HepG2 (cell line): ENCODE measurements around the gene PDE3A. TPM values are rescaled to one million over a fixed set of nuclear protein-coding genes. Genes with fewer than 3 reads are reported as not detected.

Experiments
- ATAC-seq: fragments of 200-7000 bp; cut with Tn5 transposase; 3 replicates; pipeline ENCODE4 v1.9.1; 2020; ENCODE audit warnings: mild to moderate bottlenecking, moderate library complexity
- BruUV-seq: library from RNA; stranded (reverse); fragments of 400-500 nt; replicated peaks from 2 replicates; lab custom pipeline; 2021; lab: Mats Ljungman, UMichigan
- CTCF ChIA-PET: fragments of 300-600 bp; formaldehyde crosslinking; extraction: SDS; loops from one replicate; lab custom pipeline; 2021; ENCODE audit warnings: low total read pairs, inconsistent platforms, low intra/inter-chr PET ratio; lab: Yijun Ruan, JAX
- POLR2A ChIA-PET: fragments of 350-600 bp; sonication (Branson Sonifier 250); formaldehyde crosslinking; loops from one replicate; lab custom pipeline; 2020; ENCODE audit warnings: antibody characterized with exemption, inconsistent platforms; lab: Yijun Ruan, JAX
- DNase-seq: peaks from one replicate; pipeline ENCODE4 v3.0.0-alpha.2; 2015; ENCODE audit warnings: low spot score
- FAIRE-seq: peaks from 3 replicates; lab custom pipeline; 2011; peaks lifted over from hg19 to GRCh38; lab: Jason Lieb, UNC
- H2AFZ ChIP-seq: one replicate; pipeline ENCODE4 v1.6.1; 2011; ENCODE audit warnings: low read length, inconsistent platforms
- H3K27ac ChIP-seq: fragments of 300-600 bp; 3 replicates; pipeline ENCODE4 v1.8.0; 2011; ENCODE audit warnings: mixed run types, mild to moderate bottlenecking, mixed read lengths, low read length, inconsistent platforms; ENCODE audit not compliant: insufficient read depth; ENCODE audit errors: extremely low read length
- H3K27me3 ChIP-seq, 2 experiments: fragments of 200-600 bp in 1 of 2; 2 replicates in 1 of 2; 3 replicates in 1 of 2; pipeline versions ENCODE4 v1.6.0 to v1.8.0; 2011; ENCODE audit warnings: low read length in 2 of 2, mild to moderate bottlenecking in 2 of 2, moderate library complexity in 2 of 2, inconsistent platforms in 1 of 2; ENCODE audit not compliant: insufficient read depth in 2 of 2, control insufficient read depth in 1 of 2
- H3K36me3 ChIP-seq, 2 experiments: fragments of 200-600 bp in 1 of 2; replicated peaks in 1 of 2; 2 replicates in 1 of 2; 3 replicates in 1 of 2; pipeline versions ENCODE4 v1.5.1 to v1.8.0; 2011; ENCODE audit warnings: low read length in 2 of 2, inconsistent platforms in 1 of 2; ENCODE audit not compliant: insufficient read depth in 2 of 2, control insufficient read depth in 1 of 2
- H3K4me1 ChIP-seq: 2 replicates; pipeline ENCODE4 v1.5.1; 2012; ENCODE audit warnings: low read length, inconsistent platforms; ENCODE audit not compliant: insufficient read depth
- H3K4me2 ChIP-seq: 2 replicates; pipeline ENCODE4 v1.6.0; 2011; ENCODE audit warnings: low read depth, low read length, inconsistent platforms
- H3K4me3 ChIP-seq, 3 experiments: fragments of 200-600 bp in 1 of 3; sonication (generic), shearing (Covaris generic) in 1 of 3; replicated peaks in 1 of 3; 2 replicates each; pipeline ENCODE4 v1.5.1; 2011 to 2016; ENCODE audit warnings: low read length in 3 of 3, inconsistent platforms in 2 of 3, low read depth in 2 of 3, mild to moderate bottlenecking in 2 of 3, control low read depth in 1 of 3, mixed read lengths in 1 of 3; ENCODE audit not compliant: insufficient read depth in 1 of 3
- H3K79me2 ChIP-seq: one replicate; pipeline ENCODE4 v1.6.1; 2011; ENCODE audit warnings: low read length, inconsistent platforms; ENCODE audit not compliant: insufficient read depth
- H3K9ac ChIP-seq: 2 replicates; pipeline ENCODE4 v1.6.0; 2011; ENCODE audit warnings: mild to moderate bottlenecking, low read depth, low read length, inconsistent platforms; ENCODE audit not compliant: insufficient read depth
- H3K9me3 ChIP-seq: 2 replicates; pipeline ENCODE4 v1.5.1; 2012; ENCODE audit warnings: mild to moderate bottlenecking, low read length
- H4K20me1 ChIP-seq: 2 replicates; pipeline ENCODE4 v1.6.0; 2011; ENCODE audit warnings: inconsistent platforms, mild to moderate bottlenecking, low read length, moderate library complexity; ENCODE audit not compliant: insufficient read depth
- HNRNPUL1 ChIP-seq: fragments of 200-400 bp; formaldehyde crosslinking; IDR thresholded peaks from 2 replicates; pipeline ENCODE4 v1.6.1; 2017; ENCODE audit warnings: low read depth, mild to moderate bottlenecking, low read length, moderate library complexity
- ISL2 ChIP-seq: sonication (generic); formaldehyde crosslinking; IDR thresholded peaks from 2 replicates; pipeline ENCODE4 v1.5.0; 2020; ENCODE audit warnings: missing genetic modification reagents
- ZNF12 ChIP-seq: sonication (generic); formaldehyde crosslinking; IDR thresholded peaks from 2 replicates; pipeline ENCODE4 v1.5.0; 2020; ENCODE audit warnings: missing genetic modification reagents
- WGBS: methylation state at CpG from one replicate; pipeline ENCODE4 v1.1.6; 2017; ENCODE audit warnings: low lambda C conversion rate; 5-methylcytosine and 5-hydroxymethylcytosine counted together
- in situ Hi-C: cut with HindIII; loops from 2 replicates; pipeline ENCODE4 v1.10.0; 2017; ENCODE audit warnings: low pct_unique_long_range_greater_than_20kb; ENCODE audit not compliant: extremely low pct_ligation_motif_present
- intact Hi-C: fragments of 100-400 bp; cut with micrococcal nuclease; formaldehyde crosslinking; loops from one replicate; pipeline ENCODE4 v1.10.0; 2022; ENCODE audit not compliant: unreplicated experiment
- polyA plus RNA-seq, 8 experiments: library from polyadenylated mRNA; depleted of rRNA in 3 of 8; stranded (reverse) in 7 of 8; unstranded in 1 of 8; fragments of >200 nt; fragmentation: Illumina TruSeq in 4 of 8; extraction: Trizol in 4 of 8; gene quantifications; 2 replicates each; pipeline versions ENCODE4 v1.2.1 to v1.2.3, GENCODE V29; 2011 to 2016; ENCODE audit warnings: low read depth in 4 of 8, missing spikeins in 1 of 8, mixed read lengths in 1 of 8; ENCODE audit not compliant: insufficient read depth in 1 of 8
- total RNA-seq, 5 experiments: library from RNA; depleted of rRNA; stranded (reverse); fragments of >200 nt; fragmentation: Illumina TruSeq; extraction: Trizol; gene quantifications; 2 replicates each; pipeline ENCODE4 v1.2.3, GENCODE V29; 2016; ENCODE audit warnings: low read depth in 1 of 5
- TF ChIP-seq, protein P1 (sequence below): sonication (generic); formaldehyde crosslinking; IDR thresholded peaks from 2 replicates; pipeline ENCODE4 v1.5.0; 2020; ENCODE audit warnings: missing genetic modification reagents
- TF ChIP-seq, protein P2 (sequence below), 2 experiments: sonication (generic) in 1 of 2; formaldehyde crosslinking in 1 of 2; IDR thresholded peaks; 2 replicates each; pipeline versions ENCODE4 v1.4.0 to v1.6.1; 2016 to 2020; ENCODE audit warnings: borderline replicate concordance in 1 of 2, low read depth in 1 of 2, mild to moderate bottlenecking in 1 of 2, missing genetic modification reagents in 1 of 2

PDE3A gene
- total and polyA plus RNA-seq, 2 of the 13 experiments (the other 11 are each of a cell fraction or from before 2014, with no cell fraction given): 0.77 to 1.5 TPM

DNA sequence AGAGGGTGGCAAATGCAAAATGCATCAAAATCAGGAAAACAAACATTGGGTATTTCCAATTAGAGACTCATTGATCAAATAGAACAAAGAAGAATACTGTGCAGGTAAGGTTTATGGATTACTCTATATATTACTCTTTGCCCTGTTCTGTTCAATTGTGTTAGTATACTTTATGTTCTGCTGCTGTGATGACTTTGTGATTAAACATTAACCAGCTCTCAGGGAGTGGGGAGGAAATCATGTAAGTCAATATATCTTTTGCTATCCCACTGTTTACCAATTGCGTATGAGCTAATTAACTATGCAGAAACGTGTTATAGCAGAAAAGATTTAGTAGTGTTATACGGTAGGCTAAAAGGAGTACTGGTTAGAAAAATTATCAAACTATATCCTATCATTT is 129.4 kb downstream of the PDE3A start:
- TF ChIP-seq HNRNPUL1: peak; percentile 77
- TF ChIP-seq, protein P1, sequence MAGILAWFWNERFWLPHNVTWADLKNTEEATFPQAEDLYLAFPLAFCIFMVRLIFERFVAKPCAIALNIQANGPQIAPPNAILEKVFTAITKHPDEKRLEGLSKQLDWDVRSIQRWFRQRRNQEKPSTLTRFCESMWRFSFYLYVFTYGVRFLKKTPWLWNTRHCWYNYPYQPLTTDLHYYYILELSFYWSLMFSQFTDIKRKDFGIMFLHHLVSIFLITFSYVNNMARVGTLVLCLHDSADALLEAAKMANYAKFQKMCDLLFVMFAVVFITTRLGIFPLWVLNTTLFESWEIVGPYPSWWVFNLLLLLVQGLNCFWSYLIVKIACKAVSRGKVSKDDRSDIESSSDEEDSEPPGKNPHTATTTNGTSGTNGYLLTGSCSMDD (CRISPR knock-in tag): no peak
- no peak for TF ChIP-seq ISL2 (CRISPR knock-in tag)
- TF ChIP-seq, protein P2, sequence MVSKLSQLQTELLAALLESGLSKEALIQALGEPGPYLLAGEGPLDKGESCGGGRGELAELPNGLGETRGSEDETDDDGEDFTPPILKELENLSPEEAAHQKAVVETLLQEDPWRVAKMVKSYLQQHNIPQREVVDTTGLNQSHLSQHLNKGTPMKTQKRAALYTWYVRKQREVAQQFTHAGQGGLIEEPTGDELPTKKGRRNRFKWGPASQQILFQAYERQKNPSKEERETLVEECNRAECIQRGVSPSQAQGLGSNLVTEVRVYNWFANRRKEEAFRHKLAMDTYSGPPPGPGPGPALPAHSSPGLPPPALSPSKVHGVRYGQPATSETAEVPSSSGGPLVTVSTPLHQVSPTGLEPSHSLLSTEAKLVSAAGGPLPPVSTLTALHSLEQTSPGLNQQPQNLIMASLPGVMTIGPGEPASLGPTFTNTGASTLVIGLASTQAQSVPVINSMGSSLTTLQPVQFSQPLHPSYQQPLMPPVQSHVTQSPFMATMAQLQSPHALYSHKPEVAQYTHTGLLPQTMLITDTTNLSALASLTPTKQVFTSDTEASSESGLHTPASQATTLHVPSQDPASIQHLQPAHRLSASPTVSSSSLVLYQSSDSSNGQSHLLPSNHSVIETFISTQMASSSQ (IDR thresholded peaks at IDR 0.05; ENCODE audit: low read depth): peak; percentile 72
- TF ChIP-seq, protein P2 (CRISPR knock-in tag; IDR thresholded peaks at IDR 0.05; ENCODE audit: borderline replicate concordance): no peak
- TF ChIP-seq ZNF12 (CRISPR knock-in tag): peak; percentile 99
- intact Hi-C loops: no loop called here
- Histone ChIP-seq H3K27ac (no peak overlapping the region), H3K9me3 (peaks cover 3% of the 10 kb centered on the region; the same call in 1 of the 2 replicates), H3K36me3 (no peaks in the 10 kb centered on the region), H3K4me3 (no peak overlapping the region), H3K79me2 (no peaks in the 10 kb centered on the region), H3K4me1 (no peaks in the 10 kb centered on the region), H3K4me2 (no peak overlapping the region), H2AFZ (no peak overlapping the region), H3K9ac (no peak overlapping the region), H4K20me1 (no peaks in the 10 kb centered on the region), H3K27me3 (no peaks in the 10 kb centered on the region)
- in situ Hi-C loops: no loop called here
- ChIA-PET POLR2A (no interaction called here), CTCF (no interaction called here)
- FAIRE-seq: no peak
- no TSS peak for BruUV-seq
- ATAC-seq: no peak
- peak; percentile 10 for DNase-seq
- WGBS: 5% methylated on average over 3 of the region's 3 CpGs
